ENCODE results near the gene GSTA1.
"Not testable (repeated sequence)": the region's sequence is repeated elsewhere in the genome, so short reads cannot be mapped to it uniquely, and the experiment has no call there.

Gene GSTA1

GRCh38 chr6:52802806-52803205 is 810 bp downstream of the GSTA1 start:
- no peaks in the 10 kb centered on the region for H3K36me3 ChIP-seq (ENCODE audit: insufficient read depth, low read length)
- no peak overlapping the region for H3K27ac ChIP-seq (ENCODE audit: low read depth, low read length)
- H2AFZ ChIP-seq (ENCODE audit: low read length, unreplicated experiment): no peak overlapping the region
- no peaks in the 10 kb centered on the region for H3K4me1 ChIP-seq (ENCODE audit: control insufficient read depth, insufficient read depth, low read length, unreplicated experiment)
- peaks cover 12% of the 10 kb centered on the region; the same call in 1 of the 2 replicates for H3K27me3 ChIP-seq (ENCODE audit: insufficient read depth, low read length)
- H3K79me2 ChIP-seq (ENCODE audit: control insufficient read depth, insufficient read depth, low read length, unreplicated experiment): no peaks in the 10 kb centered on the region
- H3K4me3 ChIP-seq (ENCODE audit: low read depth, low read length): no peak overlapping the region

GRCh38 chr6:52801188-52801841 is 2.3 kb downstream of the GSTA1 start:
- Histone ChIP-seq H3K27ac (ENCODE audit: low read depth, low read length) (no peak overlapping the region), H3K4me3 (ENCODE audit: low read depth, low read length) (no peak overlapping the region), H3K4me1 (ENCODE audit: control insufficient read depth, insufficient read depth, low read length, unreplicated experiment) (no peaks in the 10 kb centered on the region), H3K36me3 (ENCODE audit: insufficient read depth, low read length) (no peaks in the 10 kb centered on the region), H2AFZ (ENCODE audit: low read length, unreplicated experiment) (no peak overlapping the region), H3K79me2 (ENCODE audit: control insufficient read depth, insufficient read depth, low read length, unreplicated experiment) (no peaks in the 10 kb centered on the region), H3K27me3 (ENCODE audit: insufficient read depth, low read length) (peaks cover 12% of the 10 kb centered on the region; the same call in 1 of the 2 replicates)

GRCh38 chr6:52799272-52799671 is 4.3 kb downstream of the GSTA1 start:
- H3K27ac ChIP-seq (ENCODE audit: low read depth, low read length); H3K36me3 ChIP-seq (ENCODE audit: insufficient read depth, low read length); H3K4me3 ChIP-seq (ENCODE audit: low read depth, low read length); H3K79me2 ChIP-seq (ENCODE audit: control insufficient read depth, insufficient read depth, low read length, unreplicated experiment); H2AFZ ChIP-seq (ENCODE audit: low read length, unreplicated experiment); H3K4me1 ChIP-seq (ENCODE audit: control insufficient read depth, insufficient read depth, low read length, unreplicated experiment): not testable (repeated sequence)
- peaks cover 12% of the 10 kb centered on the region; the same call in 1 of the 2 replicates for H3K27me3 ChIP-seq (ENCODE audit: insufficient read depth, low read length)

GRCh38 chr6:52794366-52794765 is 9.2 kb downstream of the GSTA1 start:
- not testable (repeated sequence) for H3K27ac ChIP-seq (ENCODE audit: low read depth, low read length); H3K79me2 ChIP-seq (ENCODE audit: control insufficient read depth, insufficient read depth, low read length, unreplicated experiment); H3K27me3 ChIP-seq (ENCODE audit: insufficient read depth, low read length); H2AFZ ChIP-seq (ENCODE audit: low read length, unreplicated experiment); H3K4me3 ChIP-seq (ENCODE audit: low read depth, low read length); H3K4me1 ChIP-seq (ENCODE audit: control insufficient read depth, insufficient read depth, low read length, unreplicated experiment); H3K36me3 ChIP-seq (ENCODE audit: insufficient read depth, low read length)

- Histone ChIP-seq H3K36me3 (ENCODE audit: insufficient read depth, low read length) (no peaks in the 10 kb centered on the region), H3K4me3 (ENCODE audit: low read depth, low read length) (no peak overlapping the region), H2AFZ (ENCODE audit: low read length, unreplicated experiment) (no peak overlapping the region), H3K79me2 (ENCODE audit: control insufficient read depth, insufficient read depth, low read length, unreplicated experiment) (no peaks in the 10 kb centered on the region), H3K27me3 (ENCODE audit: insufficient read depth, low read length) (peaks cover 10% of the 10 kb centered on the region; the same call in 1 of the 2 replicates), H3K27ac (ENCODE audit: low read depth, low read length) (no peak overlapping the region), H3K4me1 (ENCODE audit: control insufficient read depth, insufficient read depth, low read length, unreplicated experiment) (no peaks in the 10 kb centered on the region)
These were observed 12.8 kb downstream of the GSTA1 start for GRCh38 chr6:52790861-52791260.

GRCh38 chr6:52789658-52790057 is 14.0 kb downstream of the GSTA1 start:
- H3K4me3 ChIP-seq (ENCODE audit: low read depth, low read length); H3K27ac ChIP-seq (ENCODE audit: low read depth, low read length); H3K4me1 ChIP-seq (ENCODE audit: control insufficient read depth, insufficient read depth, low read length, unreplicated experiment); H2AFZ ChIP-seq (ENCODE audit: low read length, unreplicated experiment); H3K27me3 ChIP-seq (ENCODE audit: insufficient read depth, low read length); H3K79me2 ChIP-seq (ENCODE audit: control insufficient read depth, insufficient read depth, low read length, unreplicated experiment); H3K36me3 ChIP-seq (ENCODE audit: insufficient read depth, low read length): not testable (repeated sequence)

GRCh38 chr6:52788478-52788877 is 15.1 kb downstream of the GSTA1 start:
- Histone ChIP-seq H3K4me1 (ENCODE audit: control insufficient read depth, insufficient read depth, low read length, unreplicated experiment) (no peaks in the 10 kb centered on the region), H3K79me2 (ENCODE audit: control insufficient read depth, insufficient read depth, low read length, unreplicated experiment) (no peaks in the 10 kb centered on the region), H3K4me3 (ENCODE audit: low read depth, low read length) (no peak overlapping the region), H3K27me3 (ENCODE audit: insufficient read depth, low read length) (peaks cover 6% of the 10 kb centered on the region; the same call in 1 of the 2 replicates), H2AFZ (ENCODE audit: low read length, unreplicated experiment) (no peak overlapping the region), H3K27ac (ENCODE audit: low read depth, low read length) (no peak overlapping the region), H3K36me3 (ENCODE audit: insufficient read depth, low read length) (no peaks in the 10 kb centered on the region)

- Histone ChIP-seq H3K79me2 (ENCODE audit: control insufficient read depth, insufficient read depth, low read length, unreplicated experiment) (no peaks in the 10 kb centered on the region), H3K27ac (ENCODE audit: low read depth, low read length) (no peak overlapping the region), H3K4me3 (ENCODE audit: low read depth, low read length) (no peak overlapping the region), H3K36me3 (ENCODE audit: insufficient read depth, low read length) (no peaks in the 10 kb centered on the region), H3K4me1 (ENCODE audit: control insufficient read depth, insufficient read depth, low read length, unreplicated experiment) (no peaks in the 10 kb centered on the region), H3K27me3 (ENCODE audit: insufficient read depth, low read length) (peaks cover under 1% of the 10 kb centered on the region; the same call in 1 of the 2 replicates), H2AFZ (ENCODE audit: low read length, unreplicated experiment) (no peak overlapping the region)
These were observed 15.7 kb downstream of the GSTA1 start for GRCh38 chr6:52787917-52788316.

GRCh38 chr6:52786249-52786956 is 17.2 kb downstream of the GSTA1 start:
- no peak overlapping the region for H3K4me3 ChIP-seq (ENCODE audit: low read depth, low read length)
- no peak overlapping the region for H2AFZ ChIP-seq (ENCODE audit: low read length, unreplicated experiment)
- peaks cover 2% of the 10 kb centered on the region; the same call in 1 of the 2 replicates for H3K27me3 ChIP-seq (ENCODE audit: insufficient read depth, low read length)
- H3K36me3 ChIP-seq (ENCODE audit: insufficient read depth, low read length): no peaks in the 10 kb centered on the region
- H3K27ac ChIP-seq (ENCODE audit: low read depth, low read length): no peak overlapping the region
- no peaks in the 10 kb centered on the region for H3K79me2 ChIP-seq (ENCODE audit: control insufficient read depth, insufficient read depth, low read length, unreplicated experiment)
- H3K4me1 ChIP-seq (ENCODE audit: control insufficient read depth, insufficient read depth, low read length, unreplicated experiment): no peaks in the 10 kb centered on the region

- peaks cover 19% of the 10 kb centered on the region for H3K27me3 ChIP-seq (ENCODE audit: insufficient read depth, low read length)
- not testable (repeated sequence) for H3K4me3 ChIP-seq (ENCODE audit: low read depth, low read length); H3K27ac ChIP-seq (ENCODE audit: low read depth, low read length); H3K79me2 ChIP-seq (ENCODE audit: control insufficient read depth, insufficient read depth, low read length, unreplicated experiment); H3K36me3 ChIP-seq (ENCODE audit: insufficient read depth, low read length); H3K4me1 ChIP-seq (ENCODE audit: control insufficient read depth, insufficient read depth, low read length, unreplicated experiment); H2AFZ ChIP-seq (ENCODE audit: low read length, unreplicated experiment)
These were observed 20.8 kb downstream of the GSTA1 start for GRCh38 chr6:52782696-52783274.

GRCh38 chr6:52782209-52782608 is 21.4 kb downstream of the GSTA1 start:
- not testable (repeated sequence) for H3K79me2 ChIP-seq (ENCODE audit: control insufficient read depth, insufficient read depth, low read length, unreplicated experiment); H2AFZ ChIP-seq (ENCODE audit: low read length, unreplicated experiment); H3K4me3 ChIP-seq (ENCODE audit: low read depth, low read length); H3K36me3 ChIP-seq (ENCODE audit: insufficient read depth, low read length); H3K4me1 ChIP-seq (ENCODE audit: control insufficient read depth, insufficient read depth, low read length, unreplicated experiment); H3K27ac ChIP-seq (ENCODE audit: low read depth, low read length)
- H3K27me3 ChIP-seq (ENCODE audit: insufficient read depth, low read length): peaks cover 19% of the 10 kb centered on the region

All from ACC112 (cell line).